Fibroblast of lung (primary cell): Measurements from ENCODE around the gene SLC24A3.

Experiments
- CTCF ChIP-seq, 2 donors: IDR thresholded peaks in 1 of 2; conservative IDR thresholded peaks in 1 of 2; 1 replicate in 1 of 2; 2 replicates in 1 of 2; pipeline ENCODE4 v1.5.1; 2011 to 2012; ENCODE audit warnings: low read length in 2 of 2, control low read depth in 1 of 2, inconsistent platforms in 1 of 2, low read depth in 1 of 2, mild to moderate bottlenecking in 1 of 2
- EZH2 ChIP-seq: IDR thresholded peaks from 2 replicates; pipeline ENCODE4 v1.5.1; 2012; ENCODE audit warnings: low read length, control low read depth, mild to moderate bottlenecking; ENCODE audit errors: missing control alignments

GRCh38 chr20:19598117-19598850, 385.8 kb downstream of the SLC24A3 start:
- TF ChIP-seq EZH2 (no peak), CTCF (conservative IDR thresholded peaks at IDR 0.05 in 1 of 2, IDR thresholded peaks at IDR 0.05 in 1 of 2; ENCODE audit: low read depth in 1 of 2, low read length in 2 of 2) (no peak)
